Stomach (tissue), 9 donors: Measurements from ENCODE around the gene ADIPOR1. TPM values are rescaled to one million over a fixed set of nuclear protein-coding genes. Genes with fewer than 3 reads are reported as not detected.

ENCODE experiments used
- DNase-seq, 2 donors: peaks; one replicate each; pipeline versions ENCODE4 v3.0.0 to v3.0.0-alpha.2; 2013 to 2019
- H3K27ac ChIP-seq, 5 donors: fragments of 200-600 bp in 4 of 5; sonication (generic) in 4 of 5; one replicate each; pipeline ENCODE4 v1.5.1; 2013 to 2019; ENCODE audit warnings: mild to moderate bottlenecking in 1 of 5, moderate library complexity in 1 of 5
- H3K27me3 ChIP-seq, 3 donors: fragments of 200-600 bp; sonication (generic); one replicate each; pipeline ENCODE4 v1.5.1; 2017 to 2019; ENCODE audit warnings: mixed run types in 1 of 3
- H3K36me3 ChIP-seq, 4 donors: fragments of 200-600 bp; sonication (generic); 1 replicate in 3 of 4; 2 replicates in 1 of 4; pipeline ENCODE4 v1.5.1; 2016 to 2019
- H3K4me1 ChIP-seq, 4 donors: fragments of 200-600 bp; sonication (generic); one replicate each; pipeline ENCODE4 v1.5.1; 2016 to 2019
- H3K4me3 ChIP-seq, 4 donors: fragments of 200-600 bp; sonication (generic) in 3 of 4; one replicate each; pipeline ENCODE4 v1.5.1; 2016 to 2019; ENCODE audit warnings: mild to moderate bottlenecking in 1 of 4
- H3K9me3 ChIP-seq, 4 donors: fragments of 200-600 bp; sonication (generic); one replicate each; pipeline ENCODE4 v1.5.1; 2016 to 2019
- EP300 ChIP-seq: sonication (generic); formaldehyde crosslinking; IDR thresholded peaks from one replicate; pipeline ENCODE4 v1.6.1; 2017; ENCODE audit warnings: antibody characterized with exemption
- POLR2A ChIP-seq, 4 donors: fragments of 450-650 bp; IDR thresholded peaks; one replicate each; pipeline ENCODE4 v1.6.1; 2016; ENCODE audit warnings: antibody characterized with exemption in 4 of 4, control low read depth in 2 of 4, mild to moderate bottlenecking in 1 of 4, moderate library complexity in 1 of 4
- POLR2AphosphoS5 ChIP-seq, 3 donors: sonication (generic); formaldehyde crosslinking; IDR thresholded peaks; one replicate each; pipeline ENCODE4 v1.6.1; 2016; ENCODE audit warnings: antibody characterized with exemption in 3 of 3
- WGBS, 5 donors: extraction: QIAGEN DNeasy Blood & Tissue Kit in 3 of 5; methylation state at CpG; one replicate each; pipeline versions ENCODE4 v1.1.5 to v1.1.7; 2013 to 2018; 5-methylcytosine and 5-hydroxymethylcytosine counted together
- intact Hi-C: fragments of 100-400 bp; cut with DNase I; formaldehyde crosslinking; loops from one replicate; pipeline ENCODE4 v1.15.1; 2023; ENCODE audit warnings: low total_unique reads
- polyA plus RNA-seq, 3 donors: library from polyadenylated mRNA; stranded (reverse); fragments of 200-250 nt; gene quantifications; one replicate each; pipeline ENCODE4 v1.2.3, GENCODE V29; 2013
- total RNA-seq, 5 donors: library from RNA; depleted of rRNA; stranded (reverse); fragments of >200 nt; gene quantifications; one replicate each; pipeline versions ENCODE4 v1.1.0 to v1.2.3, GENCODE V29; 2014 to 2016
- TF ChIP-seq, protein P1 (sequence below), 7 experiments: fragments of 450-650 bp in 4 of 7; fragments of 200-600 bp in 3 of 7; sonication (generic) in 3 of 7; IDR thresholded peaks; one replicate each; pipeline ENCODE4 v1.5.1; 2016 to 2019; ENCODE audit warnings: antibody characterized with exemption in 7 of 7, control low read depth in 2 of 7, mild to moderate bottlenecking in 1 of 7
- donor health status: healthy with polysubstance abuse.
- donor health status: Bipolar disorder and iron deficiency.
- donor health status: healthy.

ADIPOR1 gene
- total and polyA plus RNA-seq, 8 donors, result 46.1 to 112 (median 65.9) TPM

DNA sequence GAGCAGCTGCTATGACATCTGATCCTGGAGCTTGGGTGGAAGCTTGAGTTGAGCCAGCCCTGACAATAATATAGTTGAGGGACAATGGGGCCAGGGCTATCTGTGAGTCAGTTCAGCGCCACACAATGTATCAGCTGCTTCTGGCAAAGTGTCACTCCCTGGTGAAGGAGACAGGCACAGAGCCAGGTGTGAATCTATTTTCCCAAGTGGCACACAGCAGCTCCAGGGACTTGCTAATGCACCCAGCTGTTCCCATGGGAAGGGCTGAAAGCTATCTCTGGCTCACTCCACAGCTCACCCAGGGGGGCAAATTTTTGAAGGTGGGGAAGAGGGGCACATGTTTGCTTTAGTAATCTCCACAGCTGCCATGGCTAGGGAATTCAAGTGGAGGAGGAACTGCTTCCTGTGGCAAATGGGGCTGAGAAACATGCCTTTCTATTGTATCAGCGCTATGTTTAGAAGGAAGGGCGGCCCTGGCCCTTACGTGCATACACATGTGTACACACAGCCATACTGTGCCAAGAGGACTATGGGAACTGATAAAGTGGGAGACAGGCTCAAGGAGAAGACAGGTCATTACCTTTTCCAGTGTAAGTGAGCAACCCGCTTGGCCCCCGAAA is 6.8 kb upstream of the ADIPOR1 start:
- no peaks in the 10 kb centered on the region for H3K27me3 ChIP-seq
- H3K27ac ChIP-seq, result peak overlapping the region; percentile 91 to 98 (median 95)
- WGBS, 5 donors, result 27 to 59% (median 54%) methylated on average over 6 of the region's 6 CpGs
- TF ChIP-seq POLR2A (IDR thresholded peaks at IDR 0.05) (no peak), EP300 (no peak), POLR2AphosphoS5 (IDR thresholded peaks at IDR 0.05) (peak in 2 of 3 donors; percentile 66 to 71)
- TF ChIP-seq, protein P1, sequence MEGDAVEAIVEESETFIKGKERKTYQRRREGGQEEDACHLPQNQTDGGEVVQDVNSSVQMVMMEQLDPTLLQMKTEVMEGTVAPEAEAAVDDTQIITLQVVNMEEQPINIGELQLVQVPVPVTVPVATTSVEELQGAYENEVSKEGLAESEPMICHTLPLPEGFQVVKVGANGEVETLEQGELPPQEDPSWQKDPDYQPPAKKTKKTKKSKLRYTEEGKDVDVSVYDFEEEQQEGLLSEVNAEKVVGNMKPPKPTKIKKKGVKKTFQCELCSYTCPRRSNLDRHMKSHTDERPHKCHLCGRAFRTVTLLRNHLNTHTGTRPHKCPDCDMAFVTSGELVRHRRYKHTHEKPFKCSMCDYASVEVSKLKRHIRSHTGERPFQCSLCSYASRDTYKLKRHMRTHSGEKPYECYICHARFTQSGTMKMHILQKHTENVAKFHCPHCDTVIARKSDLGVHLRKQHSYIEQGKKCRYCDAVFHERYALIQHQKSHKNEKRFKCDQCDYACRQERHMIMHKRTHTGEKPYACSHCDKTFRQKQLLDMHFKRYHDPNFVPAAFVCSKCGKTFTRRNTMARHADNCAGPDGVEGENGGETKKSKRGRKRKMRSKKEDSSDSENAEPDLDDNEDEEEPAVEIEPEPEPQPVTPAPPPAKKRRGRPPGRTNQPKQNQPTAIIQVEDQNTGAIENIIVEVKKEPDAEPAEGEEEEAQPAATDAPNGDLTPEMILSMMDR (IDR thresholded peaks at IDR 0.05), result no peak
- H3K4me1 ChIP-seq, result peaks cover 29 to 47% (median 41%) of the 10 kb centered on the region in 4 donors
- H3K9me3 ChIP-seq, result no peaks in the 10 kb centered on the region
- H3K36me3 ChIP-seq, result peaks cover 12 to 46% (median 36%) of the 10 kb centered on the region in 4 donors
- intact Hi-C loops, result no loop called here
- peak; percentile 75 to 85 for DNase-seq
- H3K4me3 ChIP-seq, result no peak overlapping the region

- intact Hi-C loops, result no loop called here
- TF ChIP-seq, protein P1 (IDR thresholded peaks at IDR 0.05), result no peak
- TF ChIP-seq POLR2A (IDR thresholded peaks at IDR 0.05), result no peak
- no peak for TF ChIP-seq EP300
- no peak for TF ChIP-seq POLR2AphosphoS5 (IDR thresholded peaks at IDR 0.05)
- no peaks in the 10 kb centered on the region for H3K27me3 ChIP-seq
- H3K36me3 ChIP-seq, result peaks cover 12 to 46% (median 36%) of the 10 kb centered on the region in 4 donors
- no peaks in the 10 kb centered on the region for H3K9me3 ChIP-seq
- peaks cover 38 to 49% (median 42%) of the 10 kb centered on the region in 4 donors for H3K4me1 ChIP-seq
- no peak for DNase-seq
- no peak overlapping the region for H3K27ac ChIP-seq
- WGBS, 5 donors, result 89 to 96% (median 95%) methylated on average over 5 of the region's 5 CpGs
- no peak overlapping the region for H3K4me3 ChIP-seq
Measured at GRCh38 chr1:202961220-202961880, 3.2 kb upstream of the ADIPOR1 start.

GRCh38 chr1:202959276-202959620 is 1.1 kb upstream of the ADIPOR1 start:
- peaks cover 39 to 49% (median 42%) of the 10 kb centered on the region in 4 donors for H3K4me1 ChIP-seq
- H3K36me3 ChIP-seq, result peaks cover 12 to 43% (median 31%) of the 10 kb centered on the region in 4 donors
- H3K4me3 ChIP-seq, result no peak overlapping the region
- peak in 1 of 2 donors; percentile 52 for DNase-seq
- H3K27me3 ChIP-seq, result no peaks in the 10 kb centered on the region
- intact Hi-C loops, result no loop called here
- H3K27ac ChIP-seq, result peak overlapping the region; percentile 37 to 98 (median 97)
- TF ChIP-seq, protein P1 (IDR thresholded peaks at IDR 0.05), result no peak
- no peak for TF ChIP-seq EP300
- TF ChIP-seq POLR2AphosphoS5 (IDR thresholded peaks at IDR 0.05), result no peak
- no peak for TF ChIP-seq POLR2A (IDR thresholded peaks at IDR 0.05)
- no peaks in the 10 kb centered on the region for H3K9me3 ChIP-seq
- WGBS, 5 donors, result 35 to 52% (median 42%) methylated on average over 1 of the region's 1 CpG

GRCh38 chr1:202958544-202959275 is 598 bp upstream of the ADIPOR1 start:
- no peaks in the 10 kb centered on the region for H3K9me3 ChIP-seq
- H3K4me3 ChIP-seq, result peak overlapping the region; percentile 84 to 99 (median 89)
- DNase-seq, result peak in 1 of 2 donors; percentile 49
- H3K27me3 ChIP-seq, result no peaks in the 10 kb centered on the region
- peaks cover 12 to 37% (median 25%) of the 10 kb centered on the region in 4 donors for H3K36me3 ChIP-seq
- H3K4me1 ChIP-seq, result peaks cover 41 to 53% (median 46%) of the 10 kb centered on the region in 4 donors
- TF ChIP-seq, protein P1 (IDR thresholded peaks at IDR 0.05), result no peak
- TF ChIP-seq POLR2AphosphoS5 (IDR thresholded peaks at IDR 0.05), result no peak
- intact Hi-C loops, result no loop called here
- peak overlapping the region; percentile 88 to 98 (median 97) for H3K27ac ChIP-seq
- 2 to 4% (median 3%) methylated on average over 10 of the region's 10 CpGs for WGBS, 5 donors
